ENCODE measurements around the gene SERPINA1. TPM values are rescaled to one million over a fixed set of nuclear protein-coding genes. Genes with fewer than 3 reads are reported as not detected.

SERPINA1 gene
- total and polyA plus RNA-seq, 4 donors: 10,220 to 47,972 (median 25,583) TPM

GRCh38 chr14:94376976-94377865, 11.2 kb downstream of the SERPINA1 start:
- TF ChIP-seq MAX (IDR thresholded peaks at IDR 0.05) (no peak), RXRA (IDR thresholded peaks at IDR 0.05) (peak; percentile 26 to 66), FOXA2 (IDR thresholded peaks at IDR 0.05) (no peak), ZBTB33 (IDR thresholded peaks at IDR 0.05) (no peak), ATF3 (IDR thresholded peaks at IDR 0.05) (peak; percentile 39), GABPA (IDR thresholded peaks at IDR 0.05 in 1 of 2, conservative IDR thresholded peaks at IDR 0.05 in 1 of 2) (peak in 1 of 2 donors; percentile 24), SP1 (IDR thresholded peaks at IDR 0.05) (no peak), JUND (IDR thresholded peaks at IDR 0.05) (peak in 1 of 2 donors; percentile 1), HNF4A (conservative IDR thresholded peaks at IDR 0.05) (peak in 1 of 2 donors; percentile 27), TAF1 (conservative IDR thresholded peaks at IDR 0.05) (peak; percentile 64), CTCF (IDR thresholded peaks at IDR 0.05; ENCODE audit: low read depth, low read length, missing input control) (no peak), FOXA1 (IDR thresholded peaks at IDR 0.05) (peak; percentile 6), YY1 (IDR thresholded peaks at IDR 0.05) (peak; percentile 9), EGR1 (IDR thresholded peaks at IDR 0.05; ENCODE audit: low read depth in 2 of 2) (peak; percentile 5 to 17), RAD21 (IDR thresholded peaks at IDR 0.05) (peak in 1 of 2 donors; percentile 10), NR2F2 (IDR thresholded peaks at IDR 0.05) (peak; percentile 50), HNF4G (IDR thresholded peaks at IDR 0.05) (peak; percentile 22), REST (IDR thresholded peaks at IDR 0.05) (peak; percentile 23)
- no peaks in the 10 kb centered on the region for H3K9me3 ChIP-seq (ENCODE audit: control insufficient read depth in 4 of 4, low read length in 3 of 4)
- DNase-seq (ENCODE audit: low spot score): no peak
- H3K9ac ChIP-seq (ENCODE audit: low read depth in 1 of 2, low read length in 2 of 2): no peak overlapping the region
- H3K4me3 ChIP-seq (ENCODE audit: low read depth in 1 of 3, low read length in 3 of 3): no peak overlapping the region
- peaks cover 0 to 24% (median 11%) of the 10 kb centered on the region in 4 donors for H3K36me3 ChIP-seq (ENCODE audit: control insufficient read depth in 4 of 4, insufficient read depth in 3 of 4, low read depth in 1 of 4, low read length in 3 of 4)
- WGBS: 46% methylated on average over 10 of the region's 10 CpGs
- peak overlapping the region; percentile 10 to 71 for H3K27ac ChIP-seq (ENCODE audit: low read depth in 1 of 2, low read length in 2 of 2)
- no peaks in the 10 kb centered on the region for H3K27me3 ChIP-seq (ENCODE audit: control insufficient read depth in 4 of 4, insufficient read depth in 4 of 4, low read length in 3 of 4)
- H3K4me1 ChIP-seq (ENCODE audit: control insufficient read depth in 4 of 4, insufficient read depth in 4 of 4, low read length in 3 of 4): no peaks in the 10 kb centered on the region
